Right lobe of liver (tissue), 4 donors: ENCODE data around the gene TBC1D3B.

Source experiments
- POLR2A ChIP-seq: fragments of 450-650 bp; IDR thresholded peaks from one replicate; pipeline ENCODE4 v1.6.1; 2017; ENCODE audit warnings: antibody characterized with exemption, mild to moderate bottlenecking
- TF ChIP-seq, protein P1 (sequence below), 4 donors: fragments of 200-600 bp in 3 of 4; fragments of 450-650 bp in 1 of 4; IDR thresholded peaks; one replicate each; pipeline versions ENCODE4 v1.5.1 to v1.8.0; 2016 to 2022; ENCODE audit warnings: antibody characterized with exemption in 4 of 4, mild to moderate bottlenecking in 2 of 4
- donor health status: DM: no; HTN: no; CAD: no.
- donor health status: DM: no; HTN: no; CAD: no.
- donor health status: DM: no; HTN: yes; CAD: no.

DNA sequence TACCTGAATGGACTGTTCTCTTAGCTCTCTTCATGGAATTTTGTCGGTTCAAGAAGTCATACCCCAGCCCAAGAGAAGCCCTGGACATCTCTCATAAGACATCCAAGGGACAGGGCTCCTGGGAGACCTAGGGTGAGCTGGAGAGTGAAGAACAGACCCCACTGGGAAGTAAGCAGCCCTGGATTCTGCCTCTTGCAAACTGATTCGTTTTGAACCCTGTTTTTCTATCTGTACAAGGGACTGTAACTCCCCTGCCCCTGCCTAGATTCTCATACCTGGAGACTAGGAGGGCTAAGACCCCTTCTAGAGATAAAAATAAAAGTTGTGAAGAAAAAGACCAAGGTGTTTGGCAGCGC is 19.7 kb upstream of the TBC1D3B start:
- TF ChIP-seq, protein P1, sequence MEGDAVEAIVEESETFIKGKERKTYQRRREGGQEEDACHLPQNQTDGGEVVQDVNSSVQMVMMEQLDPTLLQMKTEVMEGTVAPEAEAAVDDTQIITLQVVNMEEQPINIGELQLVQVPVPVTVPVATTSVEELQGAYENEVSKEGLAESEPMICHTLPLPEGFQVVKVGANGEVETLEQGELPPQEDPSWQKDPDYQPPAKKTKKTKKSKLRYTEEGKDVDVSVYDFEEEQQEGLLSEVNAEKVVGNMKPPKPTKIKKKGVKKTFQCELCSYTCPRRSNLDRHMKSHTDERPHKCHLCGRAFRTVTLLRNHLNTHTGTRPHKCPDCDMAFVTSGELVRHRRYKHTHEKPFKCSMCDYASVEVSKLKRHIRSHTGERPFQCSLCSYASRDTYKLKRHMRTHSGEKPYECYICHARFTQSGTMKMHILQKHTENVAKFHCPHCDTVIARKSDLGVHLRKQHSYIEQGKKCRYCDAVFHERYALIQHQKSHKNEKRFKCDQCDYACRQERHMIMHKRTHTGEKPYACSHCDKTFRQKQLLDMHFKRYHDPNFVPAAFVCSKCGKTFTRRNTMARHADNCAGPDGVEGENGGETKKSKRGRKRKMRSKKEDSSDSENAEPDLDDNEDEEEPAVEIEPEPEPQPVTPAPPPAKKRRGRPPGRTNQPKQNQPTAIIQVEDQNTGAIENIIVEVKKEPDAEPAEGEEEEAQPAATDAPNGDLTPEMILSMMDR (IDR thresholded peaks at IDR 0.05) = no peak
- TF ChIP-seq POLR2A = no peak
